Epithelial cell of esophagus (primary cell): ENCODE results near the gene NKAIN2.
A peak's percentile ranks its signal among the peaks of the same experiment; 100 is the strongest.

Experiments
- DNase-seq: peaks from one replicate; pipeline ENCODE4 v3.0.0; 2010; ENCODE audit warnings: low read depth
- H3K4me3 ChIP-seq: 2 replicates; pipeline ENCODE4 v1.5.1; 2011; ENCODE audit warnings: mild to moderate bottlenecking, low read length, control low read depth
- TF ChIP-seq, protein P1 (sequence below): IDR thresholded peaks from 2 replicates; pipeline ENCODE4 v1.5.1; 2011; ENCODE audit warnings: low read depth, mild to moderate bottlenecking, low read length, control low read depth, inconsistent platforms; ENCODE audit not compliant: insufficient read depth; ENCODE audit errors: missing control alignments

The NKAIN2 gene

GRCh38 chr6:124430740-124431318, 627.2 kb downstream of the NKAIN2 start:
- TF ChIP-seq, protein P1, sequence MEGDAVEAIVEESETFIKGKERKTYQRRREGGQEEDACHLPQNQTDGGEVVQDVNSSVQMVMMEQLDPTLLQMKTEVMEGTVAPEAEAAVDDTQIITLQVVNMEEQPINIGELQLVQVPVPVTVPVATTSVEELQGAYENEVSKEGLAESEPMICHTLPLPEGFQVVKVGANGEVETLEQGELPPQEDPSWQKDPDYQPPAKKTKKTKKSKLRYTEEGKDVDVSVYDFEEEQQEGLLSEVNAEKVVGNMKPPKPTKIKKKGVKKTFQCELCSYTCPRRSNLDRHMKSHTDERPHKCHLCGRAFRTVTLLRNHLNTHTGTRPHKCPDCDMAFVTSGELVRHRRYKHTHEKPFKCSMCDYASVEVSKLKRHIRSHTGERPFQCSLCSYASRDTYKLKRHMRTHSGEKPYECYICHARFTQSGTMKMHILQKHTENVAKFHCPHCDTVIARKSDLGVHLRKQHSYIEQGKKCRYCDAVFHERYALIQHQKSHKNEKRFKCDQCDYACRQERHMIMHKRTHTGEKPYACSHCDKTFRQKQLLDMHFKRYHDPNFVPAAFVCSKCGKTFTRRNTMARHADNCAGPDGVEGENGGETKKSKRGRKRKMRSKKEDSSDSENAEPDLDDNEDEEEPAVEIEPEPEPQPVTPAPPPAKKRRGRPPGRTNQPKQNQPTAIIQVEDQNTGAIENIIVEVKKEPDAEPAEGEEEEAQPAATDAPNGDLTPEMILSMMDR = no peak
- peak; percentile 2 for DNase-seq

DNA sequence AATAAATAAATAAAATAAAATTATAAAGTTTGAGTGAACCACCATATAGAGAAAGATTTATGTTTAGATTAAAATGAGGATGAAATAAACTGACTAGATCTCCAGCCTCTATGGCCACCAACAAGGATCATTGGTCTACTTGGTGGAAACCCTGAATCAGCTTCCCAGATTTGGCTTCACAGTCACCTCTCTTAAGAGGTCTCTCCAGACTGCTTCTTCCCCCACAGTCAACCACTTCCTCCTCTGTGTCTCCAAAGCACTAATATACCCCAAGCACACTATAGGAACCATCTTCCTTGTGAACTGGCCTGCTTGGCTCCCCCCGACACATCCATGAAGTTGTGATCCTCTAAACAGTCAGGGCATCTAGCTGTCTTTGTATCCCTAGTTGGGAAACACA, 629.0 kb downstream of the NKAIN2 start:
- H3K4me3 ChIP-seq = no peak overlapping the region
- DNase-seq = no peak
- TF ChIP-seq, protein P1 = no peak

More at GRCh38 chr6:124430740-124431318, 627.2 kb downstream of the NKAIN2 start:
- H3K4me3 ChIP-seq = no peak overlapping the region

DNA sequence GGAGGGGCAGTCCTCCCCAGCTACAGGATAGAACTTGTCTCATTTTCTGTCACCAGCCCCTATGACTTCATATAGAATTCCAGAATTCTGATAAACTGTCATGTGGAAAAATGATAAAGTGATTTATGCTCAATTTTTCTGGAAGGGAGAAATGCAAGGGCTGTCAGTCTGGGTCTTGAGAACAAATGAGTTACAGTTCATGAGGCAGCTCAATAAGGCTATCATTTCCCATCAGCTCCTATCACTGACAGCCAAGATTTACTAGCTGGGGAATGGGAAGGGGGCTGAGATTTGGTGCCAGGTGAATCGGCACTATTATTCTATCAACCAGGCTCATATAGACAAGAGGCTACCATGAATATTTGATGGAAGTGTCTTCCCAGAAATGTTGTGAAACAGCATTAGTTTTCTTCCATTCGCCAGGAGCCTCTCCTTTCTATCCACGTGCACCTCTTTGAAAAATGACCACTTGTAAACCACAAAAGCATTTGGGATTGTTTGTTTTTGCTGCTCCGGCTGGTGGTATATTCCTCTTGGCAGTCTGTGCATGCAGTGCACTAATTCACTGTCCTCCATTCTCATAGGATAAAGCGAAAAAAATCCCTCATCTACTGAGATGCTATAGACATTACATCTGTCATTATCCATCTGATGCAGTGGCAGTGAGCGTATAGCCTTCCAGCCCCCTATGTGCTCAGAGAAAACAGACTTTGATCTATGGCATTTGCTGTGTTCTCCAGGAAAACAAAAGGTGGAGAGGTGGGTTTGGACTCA, 629.9 kb downstream of the NKAIN2 start:
- no peak overlapping the region for H3K4me3 ChIP-seq
- DNase-seq = no peak
- TF ChIP-seq, protein P1 = no peak

- no peak overlapping the region for H3K4me3 ChIP-seq
- no peak for DNase-seq
- TF ChIP-seq, protein P1 = no peak
Observed at GRCh38 chr6:124434421-124434820, 630.8 kb downstream of the NKAIN2 start.

DNA sequence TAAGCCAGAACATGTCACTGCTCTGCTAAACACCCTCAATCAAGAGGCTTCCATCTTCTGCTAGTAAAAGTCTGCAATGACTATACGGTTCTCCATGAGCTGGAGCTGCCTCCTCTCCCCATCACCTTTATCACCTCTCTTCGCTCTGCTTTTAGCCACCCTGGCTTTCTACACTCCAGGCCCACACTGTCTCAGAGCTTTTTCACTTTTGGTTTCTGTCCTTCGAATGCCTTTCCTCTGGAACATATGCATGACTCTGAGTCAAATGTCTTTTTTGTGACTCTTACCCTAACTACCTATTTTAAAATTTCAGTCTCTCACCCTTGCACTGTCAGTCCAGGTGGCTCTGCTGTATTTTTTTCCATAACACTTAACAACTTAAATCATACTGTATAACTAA, 633.1 kb downstream of the NKAIN2 start:
- H3K4me3 ChIP-seq = no peak overlapping the region
- TF ChIP-seq, protein P1 = no peak
- DNase-seq = no peak

GRCh38 chr6:124438546-124439065, 634.9 kb downstream of the NKAIN2 start:
- no peak overlapping the region for H3K4me3 ChIP-seq
- DNase-seq = no peak
- TF ChIP-seq, protein P1 = no peak

GRCh38 chr6:124441450-124441849, 637.8 kb downstream of the NKAIN2 start:
- TF ChIP-seq, protein P1 = no peak
- DNase-seq = no peak

More at GRCh38 chr6:124441450-124441849, 637.8 kb downstream of the NKAIN2 start:
- no peak overlapping the region for H3K4me3 ChIP-seq
